HG02623 (cell line): ENCODE measurements around the gene LRRC42.
"Not testable (repeated sequence)": the region's sequence is repeated elsewhere in the genome, so short reads cannot be mapped to it uniquely, and the experiment has no call there.

Source experiments
- ATAC-seq: cut with Tn5 transposase; IDR thresholded peaks from one replicate; pipeline ENCODE4 v1.9.1; 2021; ENCODE audit warnings: moderate library complexity; ENCODE audit not compliant: unreplicated experiment

The LRRC42 gene

GRCh38 chr1:54003249-54003646 lies 57.1 kb downstream of the LRRC42 start:
- ATAC-seq, result no peak

DNA sequence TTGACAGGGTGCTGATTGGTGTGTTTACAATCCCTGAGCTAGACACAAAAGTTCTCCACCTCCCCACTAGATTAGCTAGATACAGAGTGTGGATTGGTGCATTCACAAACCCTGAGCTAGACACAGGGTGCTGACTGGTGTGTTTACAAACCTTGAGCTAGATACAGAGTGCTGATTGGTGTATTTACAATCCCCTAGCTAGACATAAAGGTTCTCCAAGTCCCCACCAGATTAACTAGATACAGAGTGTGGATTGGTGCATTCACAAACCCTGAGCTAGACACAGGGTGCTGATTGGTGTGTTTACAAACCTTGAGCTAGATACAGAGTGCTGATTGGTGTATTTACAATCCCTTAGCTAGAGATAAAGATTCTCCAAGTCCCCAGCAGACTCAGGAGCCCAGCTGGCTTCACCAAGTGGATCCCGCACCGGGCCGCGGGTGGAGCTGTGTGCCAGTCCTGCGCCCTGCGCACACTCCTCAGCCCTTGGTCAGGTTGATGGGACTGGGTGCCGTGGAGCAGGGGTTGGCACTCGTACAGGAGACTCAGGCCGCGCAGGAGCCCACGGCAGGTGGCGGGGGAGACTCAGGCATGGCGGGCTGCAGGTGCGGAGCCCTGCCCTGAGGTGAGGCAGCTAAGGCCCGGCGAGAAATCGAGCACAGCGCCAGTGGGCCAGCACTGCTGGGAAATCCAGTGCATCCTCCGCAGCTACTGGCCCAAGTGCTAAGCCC lies 57.8 kb downstream of the LRRC42 start:
- not testable (repeated sequence) for ATAC-seq

GRCh38 chr1:54004481-54005049 lies 58.4 kb downstream of the LRRC42 start:
- ATAC-seq, result no peak

DNA sequence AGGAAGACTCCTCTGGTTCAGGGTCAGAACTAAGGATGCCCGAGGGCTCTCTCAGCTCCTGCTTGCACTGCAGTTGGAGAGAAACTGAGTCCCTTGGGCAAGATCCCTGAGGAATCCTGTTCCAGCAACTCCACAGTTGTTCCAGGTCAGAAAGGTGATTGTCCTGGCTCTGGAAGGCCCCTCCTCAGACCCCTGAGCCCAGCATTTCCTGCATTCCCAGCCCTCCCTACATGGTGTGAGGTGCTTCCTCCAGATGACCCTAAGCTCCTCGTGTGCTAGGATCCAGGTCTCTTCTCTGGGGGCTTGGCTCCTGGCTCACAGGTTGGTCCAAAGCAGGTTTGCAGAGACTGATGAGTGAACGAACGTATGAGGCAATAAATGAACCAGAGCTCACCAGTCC lies 60.4 kb downstream of the LRRC42 start:
- no peak for ATAC-seq

DNA sequence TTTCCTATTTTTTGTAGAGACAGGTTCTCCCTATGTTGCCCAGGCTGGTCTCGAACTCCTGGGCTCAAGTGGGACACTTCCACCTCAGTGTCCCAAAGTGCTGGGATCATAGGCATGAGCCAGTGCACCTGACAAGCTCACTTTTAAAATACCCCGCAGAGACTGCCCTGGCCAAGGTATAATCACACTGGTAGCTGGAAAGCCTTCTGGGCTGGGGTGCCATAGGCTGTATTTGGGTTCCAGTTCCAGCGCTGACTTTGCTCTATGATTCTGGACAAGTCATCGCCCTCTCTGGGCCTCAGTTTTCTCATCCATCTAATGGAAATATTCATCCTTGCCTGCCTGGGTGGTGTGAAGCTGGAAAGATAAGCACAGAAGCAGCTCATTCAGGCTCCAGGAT lies 61.5 kb downstream of the LRRC42 start:
- no peak for ATAC-seq

DNA sequence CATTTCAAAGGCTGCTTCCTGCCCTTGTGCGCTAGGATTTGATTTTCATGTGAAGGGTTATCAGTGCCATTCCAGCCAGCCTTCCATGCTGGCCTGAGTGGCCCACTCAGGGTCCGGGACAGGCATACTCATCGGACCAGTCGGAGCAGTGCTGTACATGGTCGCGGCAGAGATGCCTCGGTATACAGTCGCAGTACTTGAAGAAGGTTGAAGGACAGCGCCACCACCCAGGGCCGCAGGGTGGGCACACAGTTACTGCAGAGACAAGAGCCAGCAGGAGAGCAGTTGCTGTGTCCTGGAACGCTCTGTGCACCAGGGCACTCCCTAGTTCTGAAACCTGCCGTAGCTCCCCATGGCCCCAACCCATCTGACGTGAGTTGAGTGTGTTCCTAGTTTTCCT lies 62.7 kb downstream of the LRRC42 start:
- ATAC-seq, result no peak

DNA sequence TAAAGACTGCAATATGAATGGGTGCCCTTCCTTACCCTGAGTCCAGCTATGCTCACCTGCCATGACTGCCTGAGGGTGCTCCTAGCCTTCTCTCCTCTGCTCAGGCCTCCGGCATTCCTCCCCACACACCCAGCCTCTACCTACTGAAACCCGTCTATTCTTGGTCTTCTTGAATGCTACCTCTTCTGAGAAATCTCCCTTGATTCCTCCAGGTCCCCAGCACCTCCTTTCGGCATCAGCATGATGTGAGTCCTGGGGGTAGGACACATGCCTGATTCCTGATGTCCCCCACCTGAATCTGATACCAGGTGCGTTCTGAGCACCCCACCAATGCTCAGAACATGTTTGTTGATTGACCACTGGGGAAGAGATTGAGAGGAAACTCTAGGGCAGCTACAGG lies 63.3 kb downstream of the LRRC42 start:
- no peak for ATAC-seq

DNA sequence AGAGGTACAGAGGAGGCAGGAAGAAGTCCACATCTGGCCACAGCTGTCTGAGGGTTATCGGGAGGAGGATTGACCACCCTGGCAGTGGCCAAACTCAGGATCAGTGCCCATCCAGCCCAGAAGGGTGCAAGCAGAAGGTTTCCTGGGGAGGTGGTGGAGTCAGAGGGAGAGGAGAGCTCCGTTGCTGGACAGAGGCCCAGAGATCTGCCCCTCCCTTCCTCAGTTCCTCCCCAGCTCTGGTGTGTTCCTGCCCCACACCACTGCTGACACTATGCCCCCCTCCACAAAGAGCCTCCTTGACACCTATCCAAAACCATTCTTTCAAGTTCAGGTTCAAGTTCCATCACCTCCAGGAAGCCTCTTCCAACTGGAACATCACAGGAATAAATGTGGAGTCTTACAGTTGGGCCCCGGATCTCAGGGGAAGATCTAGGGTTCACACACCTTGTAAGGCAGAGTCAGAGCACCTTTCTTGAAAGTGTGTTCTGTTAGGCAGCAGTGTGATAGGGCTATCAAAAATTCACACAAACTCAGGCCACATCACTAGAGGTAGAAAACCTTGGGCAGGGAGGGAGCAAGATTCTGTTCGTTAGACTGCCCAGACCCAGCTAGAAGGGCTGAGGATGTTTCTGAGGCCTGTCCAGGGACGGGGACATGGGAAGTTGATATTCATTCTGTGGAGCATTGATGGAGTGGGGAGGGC lies 64.4 kb downstream of the LRRC42 start:
- ATAC-seq, result no peak

GRCh38 chr1:54011316-54012007 lies 65.3 kb downstream of the LRRC42 start:
- ATAC-seq, result no peak

- no peak for ATAC-seq
Observed at GRCh38 chr1:54012008-54012325, 65.8 kb downstream of the LRRC42 start.

DNA sequence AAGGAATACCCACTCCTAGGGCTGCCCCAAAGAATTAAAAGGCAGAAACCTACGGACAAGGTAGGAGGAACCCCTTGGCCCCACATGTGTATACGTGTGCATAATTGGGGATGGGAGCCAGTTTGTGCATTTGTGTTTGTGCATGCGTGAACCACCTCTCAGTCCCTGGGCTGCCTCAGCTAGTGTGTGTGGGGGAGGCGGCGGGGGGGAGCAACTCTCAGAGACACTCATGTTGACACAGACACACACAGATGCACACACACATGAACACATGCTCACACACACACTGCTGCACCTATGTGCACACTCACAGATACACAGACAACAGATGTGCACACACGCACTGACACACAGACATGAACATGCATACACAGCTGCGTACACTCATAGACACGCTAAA lies 66.7 kb downstream of the LRRC42 start:
- no peak for ATAC-seq

DNA sequence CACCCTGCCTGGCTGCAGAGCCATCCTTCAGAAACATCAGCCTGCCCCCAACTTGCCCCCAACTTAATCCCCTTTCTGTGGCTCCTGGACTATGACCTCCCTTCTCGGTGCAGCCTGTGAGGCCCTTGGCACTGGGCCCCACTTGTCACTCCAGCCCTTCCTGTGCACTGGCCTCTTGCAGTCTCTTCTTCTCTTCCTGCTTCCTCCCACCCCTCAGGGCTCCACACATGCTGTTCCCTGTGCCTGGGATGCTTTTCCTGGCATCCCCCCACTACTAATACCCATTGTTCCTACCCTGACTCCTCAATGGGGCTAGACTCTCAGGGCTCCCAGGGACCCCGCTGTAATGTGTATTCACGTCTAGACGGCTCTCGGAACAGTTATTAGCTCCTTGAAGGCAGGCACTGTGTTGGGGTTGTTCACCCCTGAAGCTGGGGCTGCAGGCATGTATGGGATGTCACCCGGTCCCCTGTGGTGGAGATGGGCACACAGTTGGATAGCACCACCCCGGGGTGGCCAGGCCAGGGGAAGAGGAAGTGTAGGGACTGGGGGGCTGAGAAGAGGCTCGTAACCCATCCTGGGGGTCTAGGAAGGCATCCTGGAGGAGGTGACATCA lies 67.4 kb downstream of the LRRC42 start:
- no peak for ATAC-seq

DNA sequence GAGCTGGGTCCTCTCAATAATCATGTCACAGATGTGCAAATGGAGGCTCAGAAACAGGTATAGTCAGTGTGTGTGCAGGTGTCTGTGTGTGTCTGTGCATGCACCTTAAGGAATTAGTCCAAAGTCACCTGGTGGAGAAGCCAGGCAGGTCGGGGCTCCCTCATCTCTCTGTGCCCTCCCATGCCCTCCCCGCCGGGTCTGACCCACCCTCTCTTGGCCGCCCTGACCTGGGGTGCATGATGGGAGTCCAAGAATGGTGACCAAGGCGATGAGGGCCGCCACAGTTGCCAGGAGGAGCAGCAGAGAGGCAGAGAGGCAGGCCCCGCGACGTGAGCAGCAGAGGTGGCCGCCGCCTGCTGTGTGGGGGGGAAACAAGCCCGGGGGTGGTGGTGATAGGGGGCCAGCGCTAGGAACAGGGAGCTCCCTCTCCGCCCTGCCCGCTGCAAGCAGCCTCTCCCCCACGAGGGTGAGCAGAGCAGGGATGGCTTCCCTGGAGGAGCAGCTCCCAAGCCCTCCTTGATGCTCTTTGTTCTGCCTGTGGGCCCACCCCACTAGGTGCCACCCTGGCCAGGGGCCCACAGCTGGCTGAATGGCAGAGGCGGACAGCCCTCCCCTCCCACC lies 68.0 kb downstream of the LRRC42 start:
- ATAC-seq, result no peak

DNA sequence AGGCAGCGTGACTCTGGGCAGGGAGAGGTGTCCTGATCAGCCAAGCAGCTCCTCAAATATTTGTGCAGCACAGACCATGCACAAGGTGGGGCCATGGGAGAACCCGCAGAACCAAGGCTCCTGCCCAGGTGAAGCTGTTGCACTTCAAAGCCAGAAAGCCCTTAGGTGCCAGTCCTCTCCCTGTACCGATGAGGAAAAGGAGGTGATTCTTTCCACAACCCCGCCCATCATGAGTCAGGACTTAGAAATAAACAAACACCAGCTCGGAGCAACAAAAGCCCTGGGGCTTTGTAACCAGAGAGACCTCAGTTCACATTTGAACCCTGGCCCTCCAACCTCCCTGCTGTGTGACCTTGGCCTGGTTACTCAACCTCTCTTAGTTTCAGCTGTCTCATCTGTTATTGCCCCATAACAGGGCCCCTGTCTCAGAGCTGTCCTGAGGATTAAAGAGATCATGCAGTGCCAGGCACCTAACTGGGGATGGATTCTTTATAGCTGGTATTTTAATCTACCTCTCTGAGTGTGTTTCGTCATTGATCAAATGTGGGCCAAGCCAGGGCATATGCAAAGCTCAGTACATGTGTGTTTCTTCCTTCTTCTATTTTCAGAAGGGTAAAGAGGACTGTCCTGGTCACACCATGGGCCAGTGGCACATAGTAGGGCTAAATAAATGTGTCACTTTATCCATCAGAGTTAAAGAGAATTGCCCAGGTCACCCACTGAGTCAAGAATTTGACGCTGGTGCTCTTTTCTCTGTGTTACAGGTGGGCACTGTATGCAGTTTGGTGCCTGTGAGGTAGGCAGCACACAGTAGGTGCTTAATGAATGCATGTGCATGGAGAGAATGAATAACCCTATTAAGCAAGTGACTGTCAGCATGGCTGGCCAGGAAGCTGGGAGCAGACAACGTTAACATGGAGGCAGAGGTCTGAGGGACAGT lies 70.5 kb downstream of the LRRC42 start:
- no peak for ATAC-seq
